ENCODE measurements around the gene HIRA. TPM values are rescaled to one million over a fixed set of nuclear protein-coding genes. Genes with fewer than 3 reads are reported as not detected.
A peak's percentile ranks its signal among the peaks of the same experiment; 100 is the strongest.

HIRA gene
- total and polyA plus RNA-seq, 9 of the 15 experiments (the other 6 are each of a cell fraction or from before 2014, with no cell fraction given) = 0.96 to 132 (median 58.4) TPM

GRCh38 chr22:19398652-19399051, 32.9 kb downstream of the HIRA start (continued):
- TF ChIP-seq, protein P1, sequence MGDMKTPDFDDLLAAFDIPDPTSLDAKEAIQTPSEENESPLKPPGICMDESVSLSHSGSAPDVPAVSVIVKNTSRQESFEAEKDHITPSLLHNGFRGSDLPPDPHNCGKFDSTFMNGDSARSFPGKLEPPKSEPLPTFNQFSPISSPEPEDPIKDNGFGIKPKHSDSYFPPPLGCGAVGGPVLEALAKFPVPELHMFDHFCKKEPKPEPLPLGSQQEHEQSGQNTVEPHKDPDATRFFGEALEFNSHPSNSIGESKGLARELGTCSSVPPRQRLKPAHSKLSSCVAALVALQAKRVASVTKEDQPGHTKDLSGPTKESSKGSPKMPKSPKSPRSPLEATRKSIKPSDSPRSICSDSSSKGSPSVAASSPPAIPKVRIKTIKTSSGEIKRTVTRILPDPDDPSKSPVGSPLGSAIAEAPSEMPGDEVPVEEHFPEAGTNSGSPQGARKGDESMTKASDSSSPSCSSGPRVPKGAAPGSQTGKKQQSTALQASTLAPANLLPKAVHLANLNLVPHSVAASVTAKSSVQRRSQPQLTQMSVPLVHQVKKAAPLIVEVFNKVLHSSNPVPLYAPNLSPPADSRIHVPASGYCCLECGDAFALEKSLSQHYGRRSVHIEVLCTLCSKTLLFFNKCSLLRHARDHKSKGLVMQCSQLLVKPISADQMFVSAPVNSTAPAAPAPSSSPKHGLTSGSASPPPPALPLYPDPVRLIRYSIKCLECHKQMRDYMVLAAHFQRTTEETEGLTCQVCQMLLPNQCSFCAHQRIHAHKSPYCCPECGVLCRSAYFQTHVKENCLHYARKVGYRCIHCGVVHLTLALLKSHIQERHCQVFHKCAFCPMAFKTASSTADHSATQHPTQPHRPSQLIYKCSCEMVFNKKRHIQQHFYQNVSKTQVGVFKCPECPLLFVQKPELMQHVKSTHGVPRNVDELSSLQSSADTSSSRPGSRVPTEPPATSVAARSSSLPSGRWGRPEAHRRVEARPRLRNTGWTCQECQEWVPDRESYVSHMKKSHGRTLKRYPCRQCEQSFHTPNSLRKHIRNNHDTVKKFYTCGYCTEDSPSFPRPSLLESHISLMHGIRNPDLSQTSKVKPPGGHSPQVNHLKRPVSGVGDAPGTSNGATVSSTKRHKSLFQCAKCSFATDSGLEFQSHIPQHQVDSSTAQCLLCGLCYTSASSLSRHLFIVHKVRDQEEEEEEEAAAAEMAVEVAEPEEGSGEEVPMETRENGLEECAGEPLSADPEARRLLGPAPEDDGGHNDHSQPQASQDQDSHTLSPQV (IDR thresholded peaks at IDR 0.05) = peak; percentile 41; the same call in 1 of the 2 replicates
- TF ChIP-seq BHLHE40 (IDR thresholded peaks at IDR 0.05; ENCODE audit: low read length) = 0 out of 2 replicates have a peak, but pooled peaks have one; percentile 17
- TF ChIP-seq ZNF717 (CRISPR knock-in tag; IDR thresholded peaks at IDR 0.05) = no peak
- TF ChIP-seq MXI1 (IDR thresholded peaks at IDR 0.05; ENCODE audit: low read depth, low read length) = 0 out of 2 replicates have a peak, but pooled peaks have one; percentile 16
- TF ChIP-seq STAT6 (CRISPR knock-in tag; IDR thresholded peaks at IDR 0.05) = no peak
- TF ChIP-seq TFE3 (CRISPR knock-in tag; IDR thresholded peaks at IDR 0.05) = no peak
- TF ChIP-seq CEBPB (tag; IDR thresholded peaks at IDR 0.05) = peak; percentile 75
- TF ChIP-seq PTBP1 (IDR thresholded peaks at IDR 0.05; ENCODE audit: low read depth, low read length) = 0 out of 2 replicates have a peak, but pooled peaks have one; percentile 13
- 0 out of 4 replicates have a peak, but pooled peaks of 1 of the 2 experiments have one; percentile 43 for TF ChIP-seq KDM1A (IDR thresholded peaks at IDR 0.05)
- TF ChIP-seq ZBED1 (IDR thresholded peaks at IDR 0.05) = no peak
- no peak for TF ChIP-seq SMARCC2 (IDR thresholded peaks at IDR 0.05; ENCODE audit: low read depth)
- no peak for TF ChIP-seq NCOR1 (IDR thresholded peaks at IDR 0.05)
- 0 out of 2 replicates have a peak, but pooled peaks have one; percentile 4 for TF ChIP-seq EP300 (IDR thresholded peaks at IDR 0.05; ENCODE audit: low read length)
